ENCODE data around the gene NCAPH2. TPM values are rescaled to one million over a fixed set of nuclear protein-coding genes. Genes with fewer than 3 reads are reported as not detected.
A peak's percentile ranks its signal among the peaks of the same experiment; 100 is the strongest.

NCAPH2 gene
- total and polyA plus RNA-seq, 9 of the 15 experiments (the other 6 are each of a cell fraction or from before 2014, with no cell fraction given) = 3.6 to 88.6 (median 32.4) TPM

GRCh38 chr22:50474710-50475651 is 33.0 kb upstream of the NCAPH2 start, which contains the start of gene SBF1 (continued):
- TF ChIP-seq, protein P1, sequence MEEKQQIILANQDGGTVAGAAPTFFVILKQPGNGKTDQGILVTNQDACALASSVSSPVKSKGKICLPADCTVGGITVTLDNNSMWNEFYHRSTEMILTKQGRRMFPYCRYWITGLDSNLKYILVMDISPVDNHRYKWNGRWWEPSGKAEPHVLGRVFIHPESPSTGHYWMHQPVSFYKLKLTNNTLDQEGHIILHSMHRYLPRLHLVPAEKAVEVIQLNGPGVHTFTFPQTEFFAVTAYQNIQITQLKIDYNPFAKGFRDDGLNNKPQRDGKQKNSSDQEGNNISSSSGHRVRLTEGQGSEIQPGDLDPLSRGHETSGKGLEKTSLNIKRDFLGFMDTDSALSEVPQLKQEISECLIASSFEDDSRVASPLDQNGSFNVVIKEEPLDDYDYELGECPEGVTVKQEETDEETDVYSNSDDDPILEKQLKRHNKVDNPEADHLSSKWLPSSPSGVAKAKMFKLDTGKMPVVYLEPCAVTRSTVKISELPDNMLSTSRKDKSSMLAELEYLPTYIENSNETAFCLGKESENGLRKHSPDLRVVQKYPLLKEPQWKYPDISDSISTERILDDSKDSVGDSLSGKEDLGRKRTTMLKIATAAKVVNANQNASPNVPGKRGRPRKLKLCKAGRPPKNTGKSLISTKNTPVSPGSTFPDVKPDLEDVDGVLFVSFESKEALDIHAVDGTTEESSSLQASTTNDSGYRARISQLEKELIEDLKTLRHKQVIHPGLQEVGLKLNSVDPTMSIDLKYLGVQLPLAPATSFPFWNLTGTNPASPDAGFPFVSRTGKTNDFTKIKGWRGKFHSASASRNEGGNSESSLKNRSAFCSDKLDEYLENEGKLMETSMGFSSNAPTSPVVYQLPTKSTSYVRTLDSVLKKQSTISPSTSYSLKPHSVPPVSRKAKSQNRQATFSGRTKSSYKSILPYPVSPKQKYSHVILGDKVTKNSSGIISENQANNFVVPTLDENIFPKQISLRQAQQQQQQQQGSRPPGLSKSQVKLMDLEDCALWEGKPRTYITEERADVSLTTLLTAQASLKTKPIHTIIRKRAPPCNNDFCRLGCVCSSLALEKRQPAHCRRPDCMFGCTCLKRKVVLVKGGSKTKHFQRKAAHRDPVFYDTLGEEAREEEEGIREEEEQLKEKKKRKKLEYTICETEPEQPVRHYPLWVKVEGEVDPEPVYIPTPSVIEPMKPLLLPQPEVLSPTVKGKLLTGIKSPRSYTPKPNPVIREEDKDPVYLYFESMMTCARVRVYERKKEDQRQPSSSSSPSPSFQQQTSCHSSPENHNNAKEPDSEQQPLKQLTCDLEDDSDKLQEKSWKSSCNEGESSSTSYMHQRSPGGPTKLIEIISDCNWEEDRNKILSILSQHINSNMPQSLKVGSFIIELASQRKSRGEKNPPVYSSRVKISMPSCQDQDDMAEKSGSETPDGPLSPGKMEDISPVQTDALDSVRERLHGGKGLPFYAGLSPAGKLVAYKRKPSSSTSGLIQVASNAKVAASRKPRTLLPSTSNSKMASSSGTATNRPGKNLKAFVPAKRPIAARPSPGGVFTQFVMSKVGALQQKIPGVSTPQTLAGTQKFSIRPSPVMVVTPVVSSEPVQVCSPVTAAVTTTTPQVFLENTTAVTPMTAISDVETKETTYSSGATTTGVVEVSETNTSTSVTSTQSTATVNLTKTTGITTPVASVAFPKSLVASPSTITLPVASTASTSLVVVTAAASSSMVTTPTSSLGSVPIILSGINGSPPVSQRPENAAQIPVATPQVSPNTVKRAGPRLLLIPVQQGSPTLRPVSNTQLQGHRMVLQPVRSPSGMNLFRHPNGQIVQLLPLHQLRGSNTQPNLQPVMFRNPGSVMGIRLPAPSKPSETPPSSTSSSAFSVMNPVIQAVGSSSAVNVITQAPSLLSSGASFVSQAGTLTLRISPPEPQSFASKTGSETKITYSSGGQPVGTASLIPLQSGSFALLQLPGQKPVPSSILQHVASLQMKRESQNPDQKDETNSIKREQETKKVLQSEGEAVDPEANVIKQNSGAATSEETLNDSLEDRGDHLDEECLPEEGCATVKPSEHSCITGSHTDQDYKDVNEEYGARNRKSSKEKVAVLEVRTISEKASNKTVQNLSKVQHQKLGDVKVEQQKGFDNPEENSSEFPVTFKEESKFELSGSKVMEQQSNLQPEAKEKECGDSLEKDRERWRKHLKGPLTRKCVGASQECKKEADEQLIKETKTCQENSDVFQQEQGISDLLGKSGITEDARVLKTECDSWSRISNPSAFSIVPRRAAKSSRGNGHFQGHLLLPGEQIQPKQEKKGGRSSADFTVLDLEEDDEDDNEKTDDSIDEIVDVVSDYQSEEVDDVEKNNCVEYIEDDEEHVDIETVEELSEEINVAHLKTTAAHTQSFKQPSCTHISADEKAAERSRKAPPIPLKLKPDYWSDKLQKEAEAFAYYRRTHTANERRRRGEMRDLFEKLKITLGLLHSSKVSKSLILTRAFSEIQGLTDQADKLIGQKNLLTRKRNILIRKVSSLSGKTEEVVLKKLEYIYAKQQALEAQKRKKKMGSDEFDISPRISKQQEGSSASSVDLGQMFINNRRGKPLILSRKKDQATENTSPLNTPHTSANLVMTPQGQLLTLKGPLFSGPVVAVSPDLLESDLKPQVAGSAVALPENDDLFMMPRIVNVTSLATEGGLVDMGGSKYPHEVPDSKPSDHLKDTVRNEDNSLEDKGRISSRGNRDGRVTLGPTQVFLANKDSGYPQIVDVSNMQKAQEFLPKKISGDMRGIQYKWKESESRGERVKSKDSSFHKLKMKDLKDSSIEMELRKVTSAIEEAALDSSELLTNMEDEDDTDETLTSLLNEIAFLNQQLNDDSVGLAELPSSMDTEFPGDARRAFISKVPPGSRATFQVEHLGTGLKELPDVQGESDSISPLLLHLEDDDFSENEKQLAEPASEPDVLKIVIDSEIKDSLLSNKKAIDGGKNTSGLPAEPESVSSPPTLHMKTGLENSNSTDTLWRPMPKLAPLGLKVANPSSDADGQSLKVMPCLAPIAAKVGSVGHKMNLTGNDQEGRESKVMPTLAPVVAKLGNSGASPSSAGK (IDR thresholded peaks at IDR 0.05) = peak; percentile 34; the same call in 1 of the 2 replicates
- no peak for TF ChIP-seq ARID2 (IDR thresholded peaks at IDR 0.05)
- TF ChIP-seq ZBED1 (IDR thresholded peaks at IDR 0.05) = no peak
- TF ChIP-seq, protein P2, sequence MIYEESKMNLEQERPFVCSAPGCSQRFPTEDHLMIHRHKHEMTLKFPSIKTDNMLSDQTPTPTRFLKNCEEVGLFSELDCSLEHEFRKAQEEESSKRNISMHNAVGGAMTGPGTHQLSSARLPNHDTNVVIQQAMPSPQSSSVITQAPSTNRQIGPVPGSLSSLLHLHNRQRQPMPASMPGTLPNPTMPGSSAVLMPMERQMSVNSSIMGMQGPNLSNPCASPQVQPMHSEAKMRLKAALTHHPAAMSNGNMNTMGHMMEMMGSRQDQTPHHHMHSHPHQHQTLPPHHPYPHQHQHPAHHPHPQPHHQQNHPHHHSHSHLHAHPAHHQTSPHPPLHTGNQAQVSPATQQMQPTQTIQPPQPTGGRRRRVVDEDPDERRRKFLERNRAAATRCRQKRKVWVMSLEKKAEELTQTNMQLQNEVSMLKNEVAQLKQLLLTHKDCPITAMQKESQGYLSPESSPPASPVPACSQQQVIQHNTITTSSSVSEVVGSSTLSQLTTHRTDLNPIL (CRISPR knock-in tag; IDR thresholded peaks at IDR 0.05) = no peak
- TF ChIP-seq KLF1 (tag; IDR thresholded peaks at IDR 0.05) = no peak
- no peak for TF ChIP-seq TFE3 (CRISPR knock-in tag; IDR thresholded peaks at IDR 0.05)
- no peak for TF ChIP-seq CBX2 (IDR thresholded peaks at IDR 0.05; ENCODE audit: insufficient read depth, low read length, poor library complexity, severe bottlenecking)
- TF ChIP-seq FOS (IDR thresholded peaks at IDR 0.05; ENCODE audit: extremely low read depth, insufficient read length) = no peak
- TF ChIP-seq L3MBTL2 (IDR thresholded peaks at IDR 0.05) = peak; percentile 46; the same call in 1 of the 2 replicates
